ENCODE data around the gene R3HDM4. TPM values are rescaled to one million over a fixed set of nuclear protein-coding genes. Genes with fewer than 3 reads are reported as not detected.
A peak's percentile ranks its signal among the peaks of the same experiment; 100 is the strongest.

The R3HDM4 gene
- total RNA-seq, 1 experiment from 2014 or later: 57.7 TPM

DNA sequence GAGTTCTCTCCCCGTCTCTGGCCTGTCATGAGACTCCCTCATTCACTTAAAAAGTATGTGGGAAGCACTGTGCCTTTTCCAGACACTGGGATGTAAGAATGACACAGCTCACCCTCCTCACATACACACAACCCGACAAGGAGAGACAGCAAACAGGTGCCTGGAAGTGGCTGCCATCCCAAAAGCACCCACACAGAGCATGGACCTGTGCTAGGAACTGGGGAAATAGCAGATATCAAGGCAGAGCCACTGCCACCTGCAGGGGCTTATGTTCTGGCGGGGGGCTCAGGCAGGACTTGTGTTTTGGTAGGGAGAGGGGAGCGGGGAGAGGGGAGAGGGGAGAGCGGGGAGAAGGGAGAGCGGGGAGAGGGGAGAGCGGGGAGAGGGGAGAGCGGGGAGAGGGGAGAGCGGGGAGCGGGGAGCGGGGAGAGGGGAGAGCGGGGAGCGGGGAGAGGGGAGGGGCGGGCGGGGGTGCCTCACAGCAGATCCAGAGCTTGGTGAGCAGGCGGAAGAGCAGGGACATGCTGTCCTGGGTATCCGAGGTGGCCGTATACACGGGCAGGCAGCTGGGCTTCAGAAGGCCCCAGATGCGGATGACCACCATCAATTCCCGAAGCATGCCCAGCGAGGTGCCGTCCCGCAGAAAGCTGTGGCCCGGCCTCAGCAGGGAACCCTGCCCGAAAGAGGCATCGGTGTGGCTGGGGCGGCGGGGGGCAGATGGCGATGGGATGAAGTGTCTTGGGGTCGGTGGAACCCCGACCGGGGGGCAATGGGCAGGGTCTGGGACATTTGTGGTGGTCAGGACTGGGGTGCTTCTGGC, 41.4 kb downstream of the R3HDM4 start:
- H3K36me3 ChIP-seq (ENCODE audit: control insufficient read depth, insufficient read depth, low read length): peaks cover 8% of the 10 kb centered on the region
- TF ChIP-seq, protein P1, sequence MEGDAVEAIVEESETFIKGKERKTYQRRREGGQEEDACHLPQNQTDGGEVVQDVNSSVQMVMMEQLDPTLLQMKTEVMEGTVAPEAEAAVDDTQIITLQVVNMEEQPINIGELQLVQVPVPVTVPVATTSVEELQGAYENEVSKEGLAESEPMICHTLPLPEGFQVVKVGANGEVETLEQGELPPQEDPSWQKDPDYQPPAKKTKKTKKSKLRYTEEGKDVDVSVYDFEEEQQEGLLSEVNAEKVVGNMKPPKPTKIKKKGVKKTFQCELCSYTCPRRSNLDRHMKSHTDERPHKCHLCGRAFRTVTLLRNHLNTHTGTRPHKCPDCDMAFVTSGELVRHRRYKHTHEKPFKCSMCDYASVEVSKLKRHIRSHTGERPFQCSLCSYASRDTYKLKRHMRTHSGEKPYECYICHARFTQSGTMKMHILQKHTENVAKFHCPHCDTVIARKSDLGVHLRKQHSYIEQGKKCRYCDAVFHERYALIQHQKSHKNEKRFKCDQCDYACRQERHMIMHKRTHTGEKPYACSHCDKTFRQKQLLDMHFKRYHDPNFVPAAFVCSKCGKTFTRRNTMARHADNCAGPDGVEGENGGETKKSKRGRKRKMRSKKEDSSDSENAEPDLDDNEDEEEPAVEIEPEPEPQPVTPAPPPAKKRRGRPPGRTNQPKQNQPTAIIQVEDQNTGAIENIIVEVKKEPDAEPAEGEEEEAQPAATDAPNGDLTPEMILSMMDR (IDR thresholded peaks at IDR 0.05; ENCODE audit: insufficient read depth in 1 of 2, low read depth in 1 of 2, low read length in 1 of 2, severe bottlenecking in 1 of 2, unreplicated experiment in 1 of 2): no peak
- ChIA-PET POLR2A (no interaction called here), CTCF (no interaction called here)
- Mint-ChIP-seq H3K27ac (ENCODE audit: unreplicated experiment) (peak overlapping the region; percentile 55), H3K4me3 (ENCODE audit: unreplicated experiment) (no peak overlapping the region), H3K27me3 (ENCODE audit: insufficient read depth, unreplicated experiment) (no peaks in the 10 kb centered on the region), H3K9me3 (ENCODE audit: unreplicated experiment) (no peaks in the 10 kb centered on the region), H3K4me1 (ENCODE audit: low read depth, unreplicated experiment) (no peaks in the 10 kb centered on the region), H3K36me3 (ENCODE audit: insufficient read depth, unreplicated experiment) (peaks cover 79% of the 10 kb centered on the region)
- no peaks in the 10 kb centered on the region for H3K9me3 ChIP-seq
- H3K27me3 ChIP-seq (replicated peaks; ENCODE audit: control insufficient read depth, insufficient read depth, low read length): no peaks in the 10 kb centered on the region
- H3K4me3 ChIP-seq (ENCODE audit: low read depth, low read length): no peak overlapping the region
- no peak for DNase-seq
- no TSS peak for BruUV-seq (replicated peaks)
- intact Hi-C loops (cut with micrococcal nuclease; ENCODE audit: unreplicated experiment): no loop called here
- H3K4me1 ChIP-seq: no peaks in the 10 kb centered on the region; the same call in 1 of the 2 replicates

DNA sequence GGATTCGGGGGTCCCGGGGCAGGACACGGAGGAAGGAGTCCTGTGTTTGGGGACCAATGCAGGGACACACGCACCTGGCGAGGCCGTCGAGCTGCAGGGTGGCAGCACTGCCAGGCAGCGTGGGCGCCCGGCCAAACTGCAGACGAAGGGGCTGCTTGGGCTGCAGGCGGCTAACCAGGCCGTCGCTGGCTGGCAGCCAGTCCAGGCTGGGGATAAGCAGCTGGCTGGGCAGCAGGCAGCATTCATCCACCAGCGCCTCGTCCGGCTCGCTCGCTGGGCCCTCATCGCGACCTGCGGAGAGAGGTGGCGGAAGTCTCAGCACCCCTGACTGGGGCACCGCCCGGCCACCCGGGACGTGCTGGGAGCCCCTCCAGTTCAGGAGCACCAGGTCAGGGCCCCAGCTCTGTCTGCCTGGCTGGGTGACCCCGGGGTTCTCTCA, 42.0 kb downstream of the R3HDM4 start:
- no TSS peak for BruUV-seq (replicated peaks)
- POLR2A ChIA-PET: no interaction called here
- intact Hi-C loops (cut with micrococcal nuclease; ENCODE audit: unreplicated experiment): no loop called here
- H3K4me3 ChIP-seq (ENCODE audit: low read depth, low read length): no peak overlapping the region
- peaks cover 79% of the 10 kb centered on the region for H3K36me3 Mint-ChIP-seq (ENCODE audit: insufficient read depth, unreplicated experiment)
- no peaks in the 10 kb centered on the region; the same call in 1 of the 2 replicates for H3K4me1 ChIP-seq
- no peaks in the 10 kb centered on the region for H3K4me1 Mint-ChIP-seq (ENCODE audit: low read depth, unreplicated experiment)
- H3K9me3 ChIP-seq: no peaks in the 10 kb centered on the region
- peak overlapping the region; percentile 55 for H3K27ac Mint-ChIP-seq (ENCODE audit: unreplicated experiment)
- no peaks in the 10 kb centered on the region for H3K9me3 Mint-ChIP-seq (ENCODE audit: unreplicated experiment)
- TF ChIP-seq, protein P1 (IDR thresholded peaks at IDR 0.05; ENCODE audit: insufficient read depth in 1 of 2, low read depth in 1 of 2, low read length in 1 of 2, severe bottlenecking in 1 of 2, unreplicated experiment in 1 of 2): no peak
- CTCF ChIA-PET: no interaction called here
- DNase-seq: no peak
- no peak overlapping the region for H3K4me3 Mint-ChIP-seq (ENCODE audit: unreplicated experiment)
- H3K36me3 ChIP-seq (ENCODE audit: control insufficient read depth, insufficient read depth, low read length): peaks cover 8% of the 10 kb centered on the region
- no peaks in the 10 kb centered on the region for H3K27me3 ChIP-seq (replicated peaks; ENCODE audit: control insufficient read depth, insufficient read depth, low read length)
- no peaks in the 10 kb centered on the region for H3K27me3 Mint-ChIP-seq (ENCODE audit: insufficient read depth, unreplicated experiment)

DNA sequence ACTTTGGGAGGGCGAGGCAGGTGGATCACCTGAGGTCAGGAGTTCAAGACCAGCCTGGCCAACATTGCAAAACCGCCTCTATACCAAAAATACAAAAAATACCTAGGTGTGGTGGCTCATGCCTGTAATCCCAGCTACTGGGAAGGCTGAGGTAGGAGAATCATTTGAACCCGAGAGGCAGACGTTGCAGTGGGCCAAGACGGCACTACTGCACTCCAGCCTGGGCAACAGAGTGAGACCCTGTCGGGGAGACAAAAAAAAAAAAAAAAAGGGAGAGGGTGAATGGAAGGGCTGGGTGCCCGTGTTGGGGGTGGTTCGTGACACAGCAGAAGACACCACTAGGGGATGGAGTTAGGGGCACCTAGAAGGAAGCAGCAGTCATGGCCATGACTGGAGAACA, 42.7 kb downstream of the R3HDM4 start:
- no TSS peak for BruUV-seq (replicated peaks)
- no peaks in the 10 kb centered on the region for H3K27me3 Mint-ChIP-seq (ENCODE audit: insufficient read depth, unreplicated experiment)
- intact Hi-C loops (cut with micrococcal nuclease; ENCODE audit: unreplicated experiment): no loop called here
- H3K4me1 Mint-ChIP-seq (ENCODE audit: low read depth, unreplicated experiment): no peaks in the 10 kb centered on the region
- TF ChIP-seq, protein P1 (IDR thresholded peaks at IDR 0.05; ENCODE audit: insufficient read depth in 1 of 2, low read depth in 1 of 2, low read length in 1 of 2, severe bottlenecking in 1 of 2, unreplicated experiment in 1 of 2): no peak
- POLR2A ChIA-PET: no interaction called here
- H3K36me3 Mint-ChIP-seq (ENCODE audit: insufficient read depth, unreplicated experiment): peaks cover 79% of the 10 kb centered on the region
- H3K27ac Mint-ChIP-seq (ENCODE audit: unreplicated experiment): peak overlapping the region; percentile 61
- H3K4me3 Mint-ChIP-seq (ENCODE audit: unreplicated experiment): peak overlapping the region; percentile 32
- no peaks in the 10 kb centered on the region for H3K9me3 ChIP-seq
- DNase-seq: no peak
- no peaks in the 10 kb centered on the region for H3K27me3 ChIP-seq (replicated peaks; ENCODE audit: control insufficient read depth, insufficient read depth, low read length)
- H3K36me3 ChIP-seq (ENCODE audit: control insufficient read depth, insufficient read depth, low read length): peaks cover 8% of the 10 kb centered on the region
- no peak overlapping the region for H3K4me3 ChIP-seq (ENCODE audit: low read depth, low read length)
- H3K4me1 ChIP-seq: no peaks in the 10 kb centered on the region; the same call in 1 of the 2 replicates
- H3K9me3 Mint-ChIP-seq (ENCODE audit: unreplicated experiment): no peaks in the 10 kb centered on the region
- CTCF ChIA-PET: no interaction called here
